Measurements from ENCODE around the gene KCNK4. TPM values are rescaled to one million over a fixed set of nuclear protein-coding genes. Genes with fewer than 3 reads are reported as not detected.
A peak's percentile ranks its signal among the peaks of the same experiment; 100 is the strongest.

Gene KCNK4
- total and polyA plus RNA-seq, 2 of the 13 experiments (the other 11 are each of a cell fraction or from before 2014, with no cell fraction given) = not detected

- peak; percentile 63 for TF ChIP-seq UBTF (CRISPR knock-in tag; IDR thresholded peaks at IDR 0.05)
- TF ChIP-seq SP2 (CRISPR knock-in tag; IDR thresholded peaks at IDR 0.05) = peak; percentile 56; the same call in 1 of the 2 replicates
- 0 out of 2 replicates have a peak, but pooled peaks have one; percentile 73 for TF ChIP-seq THAP7 (CRISPR knock-in tag; IDR thresholded peaks at IDR 0.05)
- TF ChIP-seq KDM5A (IDR thresholded peaks at IDR 0.05; ENCODE audit: borderline replicate concordance, low read length) = 0 out of 2 replicates have a peak, but pooled peaks have one; percentile 11
Observed at GRCh38 chr11:64241491-64242374, 49.4 kb upstream of the KCNK4 start (continued).

GRCh38 chr11:64243236-64243854 lies 47.8 kb upstream of the KCNK4 start:
- Histone ChIP-seq H3K9me3 (ENCODE audit: low read length) (no peaks in the 10 kb centered on the region), H3K4me3 (replicated peaks in 1 of 3; ENCODE audit: insufficient read depth in 1 of 3, low read depth in 2 of 3, low read length in 3 of 3) (peak overlapping the region in 1 of 3 experiments; percentile 20; a peak in 1 of 6 replicates), H3K79me2 (ENCODE audit: insufficient read depth, low read length) (peaks cover 26% of the 10 kb centered on the region), H3K4me2 (ENCODE audit: low read depth, low read length) (peak overlapping the region; percentile 95), H3K36me3 (replicated peaks in 1 of 2; ENCODE audit: control insufficient read depth in 1 of 2, insufficient read depth in 2 of 2, low read length in 2 of 2) (peaks cover 0 to 11% of the 10 kb centered on the region in 2 experiments; a peak in 3 of 5 replicates), H4K20me1 (ENCODE audit: insufficient read depth, low read length) (no peaks in the 10 kb centered on the region), H3K9ac (ENCODE audit: insufficient read depth, low read depth, low read length) (peak overlapping the region; percentile 13; the same call in 1 of the 2 replicates), H3K4me1 (ENCODE audit: insufficient read depth, low read length) (peaks cover 52% of the 10 kb centered on the region), H3K27me3 (ENCODE audit: control insufficient read depth in 1 of 2, insufficient read depth in 2 of 2, low read length in 2 of 2) (no peaks in the 10 kb centered on the region; a peak in 1 of 5 replicates), H3K27ac (ENCODE audit: extremely low read length, insufficient read depth, low read length) (no peak overlapping the region), H2AFZ (ENCODE audit: low read length) (no peak overlapping the region)
- in situ Hi-C loops (cut with HindIII; ENCODE audit: extremely low pct_ligation_motif_present, low pct_unique_long_range_greater_than_20kb) = loop anchor here (5.0 kb wide), 1 partner anchor 59 kb away; the partner anchor contains the start of gene CATSPERZ
- intact Hi-C loops (cut with micrococcal nuclease; ENCODE audit: unreplicated experiment) = loop anchor here (5.0 kb wide), 1 partner anchor 56 kb away; the partner anchor contains the start of gene STIP1
- DNase-seq (ENCODE audit: low spot score) = no peak
- ATAC-seq = no peak
- ChIA-PET POLR2A (interaction anchor here (1.2 to 8.3 kb wide), 5 partner anchors 17 to 67 kb away, joined by 3 to 113 read pairs (median 15); partner anchors contain the start of genes NUDT22 and TRPT1), CTCF (ENCODE audit: low intra/inter-chr PET ratio, low total read pairs) (no interaction called here)
- no peak for FAIRE-seq
- WGBS (ENCODE audit: low lambda C conversion rate) = 99% methylated on average over 8 of the region's 8 CpGs
- BruUV-seq (replicated peaks) = no TSS peak
- TF ChIP-seq FUBP1 (CRISPR knock-in tag; IDR thresholded peaks at IDR 0.05; ENCODE audit: borderline replicate concordance) = no peak
- TF ChIP-seq AGO2 (optimal IDR thresholded peaks at IDR 0.05; ENCODE audit: low read depth, low read length) = peak; percentile 87
- no peak for TF ChIP-seq ZNF672 (CRISPR knock-in tag; IDR thresholded peaks at IDR 0.05)
- 0 out of 2 replicates have a peak, but pooled peaks have one; percentile 10 for TF ChIP-seq ZC3H13 (CRISPR knock-in tag; IDR thresholded peaks at IDR 0.05)
- no peak for TF ChIP-seq ZBTB4 (CRISPR knock-in tag; IDR thresholded peaks at IDR 0.05; ENCODE audit: borderline replicate concordance)
- peak in 1 of 2 experiments; percentile 15; a peak in 1 of 4 replicates for TF ChIP-seq POLR2A (IDR thresholded peaks at IDR 0.05; ENCODE audit: insufficient read depth in 1 of 2, low read depth in 2 of 2, low read length in 2 of 2)

Measured in HepG2 (cell line).